GM21390 (cell line): Measurements from ENCODE around the gene CAPZB.

Experiments used
- ATAC-seq: cut with Tn5 transposase; IDR thresholded peaks from one replicate; pipeline ENCODE4 v1.9.1; 2021; ENCODE audit not compliant: unreplicated experiment

The CAPZB gene

DNA sequence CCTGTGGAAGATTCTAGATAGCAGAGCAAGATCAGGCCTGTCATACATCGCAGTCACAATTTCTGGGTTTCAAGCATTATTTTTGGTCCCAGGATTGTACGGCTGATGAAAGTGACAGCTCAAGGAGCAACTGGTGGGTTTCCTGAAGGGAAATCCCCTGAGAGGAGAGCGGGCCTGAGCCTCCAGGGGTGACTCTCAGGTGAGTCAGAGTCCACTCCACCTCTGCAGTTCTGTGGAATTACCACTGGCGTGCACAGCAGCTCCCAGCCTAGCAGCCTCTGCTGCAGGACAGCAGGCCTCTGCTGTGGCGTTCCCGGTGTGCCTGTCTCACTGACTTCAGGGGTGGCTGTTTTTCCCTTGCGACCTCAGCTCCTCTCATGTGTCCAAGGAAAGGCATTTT lies 148.8 kb downstream of the CAPZB start:
- ATAC-seq: no peak

DNA sequence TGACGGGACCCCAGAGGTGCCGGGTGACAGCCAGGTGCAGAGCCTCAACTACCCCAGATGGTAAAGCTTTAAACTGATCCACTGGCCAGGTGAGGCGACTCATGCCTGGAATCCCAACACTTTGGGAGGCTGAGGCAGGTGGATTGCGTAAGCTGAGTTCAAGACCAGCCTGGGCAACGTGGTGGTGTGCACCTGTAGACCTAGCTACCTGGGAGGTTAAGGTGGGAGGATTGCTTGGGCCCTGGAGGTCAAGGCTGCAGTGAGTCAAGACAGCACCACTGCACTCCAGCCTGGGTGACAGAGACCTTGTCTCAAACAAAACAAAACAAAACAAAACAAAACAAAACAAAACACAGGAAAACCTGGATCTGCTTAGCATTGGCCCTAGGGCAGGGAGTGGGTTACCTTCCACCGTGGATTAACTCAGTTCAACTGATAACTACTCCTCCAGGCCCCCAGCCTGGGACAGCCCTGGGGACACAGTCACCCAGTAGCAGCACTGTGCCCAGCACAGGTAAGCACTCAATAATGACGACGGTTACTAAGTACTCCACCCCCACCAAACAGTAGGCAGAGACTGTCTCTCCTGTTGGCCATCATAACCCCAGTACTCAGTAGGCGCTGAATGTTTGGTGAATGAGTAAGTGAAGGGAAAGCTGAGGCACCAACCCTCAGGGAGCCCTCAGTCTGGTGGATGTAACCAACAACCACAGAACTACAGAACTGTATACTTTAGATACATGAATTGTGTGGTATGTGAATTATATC lies 151.6 kb downstream of the CAPZB start:
- no peak for ATAC-seq

DNA sequence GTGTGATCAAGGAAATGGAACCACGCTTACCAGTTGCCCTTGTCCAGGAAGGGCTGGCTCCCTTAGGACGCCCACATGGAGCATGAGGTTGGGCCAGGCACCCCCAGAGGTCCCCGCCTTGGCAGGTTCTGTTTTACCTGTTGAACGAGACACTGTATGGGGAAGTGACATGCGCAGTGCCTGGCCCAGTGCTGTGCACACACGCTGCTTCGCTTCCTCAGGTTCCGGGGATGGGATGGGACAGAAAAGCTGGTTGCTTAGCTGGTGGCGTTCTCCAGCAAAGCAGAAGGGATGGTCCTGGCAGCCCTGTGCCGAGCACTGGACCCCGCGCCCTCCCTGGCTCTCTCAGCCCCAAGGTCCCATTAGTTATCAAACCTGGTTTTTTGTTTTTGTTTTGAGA lies 152.5 kb downstream of the CAPZB start:
- no peak for ATAC-seq

DNA sequence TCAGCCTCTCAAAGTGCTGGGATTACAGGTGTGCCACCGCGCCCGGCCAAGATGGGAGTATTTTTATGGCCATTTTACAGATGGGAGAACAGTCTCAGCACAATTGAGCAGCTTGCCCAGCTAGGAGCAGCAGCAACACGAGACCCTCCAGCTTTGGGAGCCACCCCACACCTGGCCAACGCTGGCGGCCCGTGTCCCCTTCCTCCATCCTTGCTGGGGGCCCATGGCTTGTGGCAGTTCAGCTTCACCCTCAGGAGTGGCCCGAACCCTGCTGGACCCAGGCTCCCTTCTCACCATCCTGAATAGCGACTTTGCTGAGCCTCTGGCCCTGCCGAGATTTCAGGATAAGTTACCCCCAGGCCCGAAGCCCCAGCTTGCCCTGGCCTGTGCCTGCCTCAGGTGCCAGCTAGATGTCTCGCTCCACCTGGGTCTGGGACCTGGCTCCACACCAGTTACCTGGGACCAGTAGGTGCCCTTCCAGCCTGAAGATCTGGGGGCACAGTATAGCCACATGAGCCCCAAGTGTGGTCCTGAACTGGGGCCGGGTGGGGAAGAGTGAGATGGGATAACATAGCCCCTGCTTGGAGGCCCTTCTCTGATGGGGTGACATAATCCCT lies 154.0 kb downstream of the CAPZB start:
- ATAC-seq: no peak

DNA sequence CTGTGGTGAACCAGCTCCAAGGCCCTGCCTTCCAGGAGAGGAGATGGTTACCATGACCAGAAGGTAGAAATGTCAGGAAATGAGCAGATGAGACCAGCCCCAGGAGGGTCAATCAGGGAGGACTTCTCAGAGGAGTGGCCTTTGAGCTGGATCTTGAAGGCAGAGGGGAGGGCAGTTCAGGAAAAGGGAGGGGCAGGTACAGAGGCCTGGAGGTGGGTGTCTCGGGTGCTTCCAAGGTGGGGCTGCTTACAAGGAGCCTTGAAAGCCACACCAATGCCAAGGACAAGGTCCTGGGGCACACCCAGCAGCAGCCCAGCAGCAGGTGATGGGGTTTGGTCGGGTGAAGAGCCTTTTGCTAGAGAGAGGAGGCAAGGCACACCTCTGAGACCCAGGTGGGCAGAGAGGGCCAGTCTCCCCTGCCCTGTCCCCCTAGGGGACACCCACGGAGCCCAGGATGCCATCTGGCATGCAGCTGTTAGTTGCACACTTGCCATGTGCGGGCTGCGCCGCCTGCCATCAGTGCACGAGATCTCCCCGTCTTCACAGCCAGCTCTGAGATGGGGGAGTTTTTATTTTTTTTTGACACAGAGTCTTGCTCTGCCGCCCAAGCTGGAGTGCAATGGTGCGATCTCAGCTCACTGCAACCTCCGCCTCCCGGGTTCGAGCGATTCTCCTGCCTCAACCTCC lies 154.7 kb downstream of the CAPZB start:
- no peak for ATAC-seq

DNA sequence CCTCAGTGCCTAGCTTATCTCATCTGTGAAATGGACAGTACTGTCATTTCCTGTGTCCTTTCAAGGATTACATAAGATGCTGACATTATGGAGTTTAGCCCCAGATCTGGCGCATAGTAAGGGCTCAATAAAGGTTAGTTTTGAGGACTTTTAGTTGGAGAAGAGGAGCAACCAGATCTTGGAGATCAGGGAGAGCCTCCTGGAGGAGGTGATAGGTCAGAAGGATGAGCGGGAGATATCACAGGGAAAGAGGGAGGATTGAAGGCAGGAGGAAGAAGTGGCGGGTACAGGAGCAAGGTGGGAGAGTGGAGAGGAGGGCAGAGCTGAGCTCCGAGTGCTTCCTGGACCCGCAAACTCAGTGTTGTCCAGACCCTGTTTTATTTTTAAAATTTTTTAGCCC lies 155.7 kb downstream of the CAPZB start:
- no peak for ATAC-seq

DNA sequence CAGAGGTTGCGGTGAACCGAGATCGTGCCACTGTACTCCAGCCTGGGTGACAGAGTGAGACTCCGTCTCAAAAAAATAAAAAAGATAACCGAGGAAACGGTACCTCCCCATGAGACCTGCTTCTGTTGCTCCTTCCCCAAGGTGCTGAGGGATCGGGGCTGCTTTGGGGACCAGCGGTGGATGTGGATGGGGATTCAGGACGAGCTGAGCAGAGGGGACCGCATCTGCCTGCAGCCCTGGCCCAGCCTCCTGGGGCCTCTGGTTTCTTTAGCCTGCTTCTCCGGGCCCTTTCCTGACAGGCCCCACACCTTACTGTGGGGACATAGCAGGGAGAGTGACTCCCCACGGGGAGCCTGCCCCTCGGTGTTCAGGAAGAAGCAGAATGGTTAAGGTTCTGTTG lies 156.2 kb downstream of the CAPZB start:
- no peak for ATAC-seq

DNA sequence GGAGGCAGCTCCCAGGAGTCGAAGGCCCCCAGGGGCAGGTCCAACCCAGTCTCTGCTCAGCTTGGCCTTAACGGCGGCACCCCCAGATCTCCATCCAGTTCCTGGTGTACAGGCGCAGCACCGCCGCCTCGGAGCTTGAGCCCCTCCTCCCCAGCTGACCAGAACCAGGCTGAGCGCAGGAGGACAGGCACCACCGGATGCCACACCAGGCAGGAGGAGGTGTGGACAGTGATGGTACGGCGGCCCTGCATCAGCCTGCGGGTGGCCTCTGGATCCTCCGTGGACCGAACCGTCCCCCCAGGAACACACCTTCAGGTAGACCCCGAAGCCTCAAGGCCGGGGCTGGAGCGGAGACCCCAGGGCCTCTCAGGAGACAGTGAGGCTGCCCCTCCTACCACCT lies 156.9 kb downstream of the CAPZB start:
- ATAC-seq: no peak

DNA sequence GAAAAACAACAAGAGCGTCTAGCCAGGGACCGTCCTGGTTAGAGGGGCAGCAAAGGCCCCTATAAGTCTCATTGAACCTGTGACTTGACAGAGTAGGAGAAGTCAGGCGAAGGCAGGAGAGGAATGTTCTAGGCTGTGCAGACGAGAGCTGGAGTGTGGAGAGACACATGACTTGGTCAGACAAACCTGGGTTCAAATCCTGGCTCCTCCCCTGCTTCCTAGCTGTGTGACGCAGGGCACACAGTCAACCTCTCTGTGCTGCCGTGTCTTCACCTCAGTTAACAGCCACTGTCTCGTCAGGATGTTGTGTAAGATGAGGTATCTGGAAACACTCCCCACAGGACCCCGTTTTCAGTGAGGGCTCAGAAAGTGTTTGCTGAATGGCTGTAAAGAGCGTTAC lies 157.6 kb downstream of the CAPZB start:
- no peak for ATAC-seq

DNA sequence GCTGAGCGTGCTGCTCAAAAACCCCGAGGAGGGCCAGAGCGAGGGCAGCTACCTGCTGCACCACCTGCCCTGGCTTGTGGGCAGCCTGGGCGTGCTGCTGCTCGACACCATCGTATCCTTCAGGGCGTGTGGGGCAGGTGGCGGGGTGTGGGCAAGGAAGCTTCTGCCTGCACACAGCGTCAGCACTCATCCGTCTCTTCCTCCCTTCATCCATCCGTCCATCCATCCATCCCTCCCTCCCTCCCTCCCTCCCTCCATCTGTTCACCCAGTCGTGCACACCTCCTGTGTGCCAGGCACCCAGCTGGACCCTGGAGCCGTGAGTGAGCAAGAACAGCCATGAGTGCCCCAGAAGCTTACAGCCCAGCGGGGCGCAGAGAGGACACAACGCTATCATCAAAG lies 158.0 kb downstream of the CAPZB start:
- ATAC-seq: no peak

DNA sequence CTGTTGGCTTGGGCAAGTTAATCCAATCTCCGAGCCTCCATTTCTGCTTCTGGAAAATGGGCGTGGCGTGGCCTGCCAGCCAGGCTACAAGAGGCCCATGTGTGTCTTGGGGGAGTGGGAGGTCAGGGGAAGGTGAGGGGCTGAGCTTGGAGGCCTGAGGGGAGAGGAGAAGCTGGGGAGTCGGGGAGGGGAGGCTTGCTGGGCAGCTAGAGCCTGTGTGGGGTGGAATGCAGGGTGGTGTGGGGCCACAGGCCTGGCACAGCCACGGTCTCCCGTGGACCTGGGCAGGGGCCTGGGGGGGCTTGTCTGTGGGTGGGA lies 158.6 kb downstream of the CAPZB start:
- no peak for ATAC-seq

DNA sequence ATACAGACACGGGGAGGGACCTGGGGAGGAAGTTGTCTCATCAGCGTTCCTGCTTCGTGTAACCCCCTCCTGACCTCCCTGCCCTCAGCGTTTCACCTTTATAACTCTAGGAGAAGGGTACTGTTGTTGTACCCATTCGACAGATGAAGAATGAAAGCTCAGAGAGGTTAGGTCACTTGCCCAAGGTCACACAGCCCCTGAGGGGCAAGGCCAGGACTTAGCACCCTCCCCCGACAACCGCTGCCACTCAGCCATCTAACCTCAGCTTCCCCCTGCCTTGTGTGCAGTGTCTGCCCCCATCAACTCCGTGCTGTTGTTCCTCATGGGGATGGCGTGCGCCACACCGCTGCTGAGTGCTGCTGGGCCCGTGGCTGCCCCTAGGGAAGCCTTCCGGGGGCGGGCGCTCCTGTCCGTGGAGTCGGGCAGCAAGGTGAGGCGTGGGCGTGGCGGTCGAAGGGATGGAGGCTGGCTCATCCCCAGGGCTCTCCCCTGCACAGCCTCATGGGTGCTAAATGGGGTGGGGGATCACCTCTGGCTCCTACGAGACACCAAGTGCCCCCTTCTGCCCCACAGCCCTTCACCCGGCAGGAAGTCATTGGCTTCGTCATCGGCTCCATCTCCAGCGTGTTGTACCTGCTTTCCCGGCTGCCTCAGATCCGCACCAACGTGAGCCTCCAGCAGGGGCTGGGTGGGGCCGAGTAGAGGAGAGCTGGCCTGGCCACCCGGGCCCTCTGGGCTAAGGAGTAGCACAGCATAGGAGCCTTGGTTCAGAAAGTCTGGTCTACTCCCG lies 159.2 kb downstream of the CAPZB start:
- no peak for ATAC-seq

DNA sequence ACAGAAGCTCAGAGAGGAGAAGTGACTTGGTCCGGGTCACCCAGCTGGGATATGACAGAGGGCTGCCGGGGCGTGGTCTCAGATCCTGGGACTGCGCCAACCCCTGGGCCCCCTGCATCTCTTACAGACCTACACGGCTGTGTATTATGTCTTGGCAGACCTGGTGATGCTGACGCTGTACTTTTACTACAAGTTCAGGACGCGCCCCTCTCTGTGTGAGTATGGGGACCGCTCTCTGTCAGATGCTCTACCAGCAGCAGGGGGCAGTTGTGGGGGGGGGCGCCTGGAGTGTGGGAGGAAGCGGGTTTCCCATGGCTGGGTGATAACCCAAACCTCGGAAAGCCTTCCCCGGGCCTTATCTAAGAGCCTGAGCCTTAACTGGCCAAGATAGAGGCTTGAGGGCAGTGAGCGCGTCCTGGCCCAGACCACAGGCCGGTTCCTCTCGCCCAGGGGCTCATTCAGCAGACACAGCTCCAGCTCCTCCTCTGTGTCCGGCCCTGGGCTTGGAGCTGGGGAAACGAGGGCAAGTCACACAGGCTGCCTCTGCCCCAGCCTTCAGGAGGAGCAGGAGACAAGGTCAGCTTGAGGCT lies 159.9 kb downstream of the CAPZB start:
- no peak for ATAC-seq

DNA sequence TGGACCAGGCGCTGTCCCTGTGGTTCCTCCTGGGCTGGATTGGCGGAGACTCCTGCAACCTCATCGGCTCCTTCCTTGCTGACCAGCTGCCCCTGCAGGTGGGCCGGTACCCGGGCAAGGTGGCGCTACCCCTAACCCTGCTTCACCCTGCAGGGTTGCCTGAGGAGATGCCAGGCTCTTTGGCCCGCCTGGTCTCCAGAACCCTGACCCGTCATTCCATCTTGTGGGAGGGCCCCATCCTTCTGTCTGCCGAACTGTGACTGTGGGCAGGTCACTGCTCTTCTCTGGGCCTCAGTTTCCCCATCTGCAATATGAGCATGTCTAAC lies 160.7 kb downstream of the CAPZB start:
- ATAC-seq: no peak

DNA sequence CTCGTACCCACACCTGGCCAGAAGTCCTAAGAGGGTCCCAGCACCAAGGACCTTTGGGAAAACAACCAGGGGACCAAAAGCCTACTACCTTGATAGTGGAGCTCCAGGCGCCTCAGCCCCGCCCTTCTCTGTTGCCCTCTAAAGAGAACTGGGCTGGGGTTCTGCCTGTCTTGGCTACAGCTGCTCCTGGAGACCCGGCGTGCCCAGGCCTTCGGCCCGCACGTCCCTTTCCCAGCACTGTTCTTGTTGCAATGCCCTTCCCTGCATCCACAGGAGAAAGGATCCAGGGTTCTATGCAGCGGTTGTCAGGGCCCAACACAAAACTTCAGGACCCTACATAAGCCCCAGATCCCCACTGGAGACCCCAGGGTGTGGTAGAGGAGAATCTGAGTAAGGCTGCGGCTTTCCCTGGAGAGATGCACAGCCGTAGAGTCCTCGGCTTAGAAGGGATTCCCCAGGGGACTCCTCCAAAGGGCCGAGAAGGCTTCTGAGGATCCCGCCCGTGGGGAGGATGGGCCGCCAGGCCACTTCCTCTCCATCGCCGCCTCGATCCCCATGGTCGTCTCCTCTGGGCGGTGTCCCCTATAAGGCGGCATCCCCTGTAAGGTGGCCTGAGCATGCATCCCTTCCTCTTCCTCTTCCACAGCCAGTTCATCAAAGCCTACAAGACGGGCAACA lies 161.2 kb downstream of the CAPZB start:
- ATAC-seq: no peak

DNA sequence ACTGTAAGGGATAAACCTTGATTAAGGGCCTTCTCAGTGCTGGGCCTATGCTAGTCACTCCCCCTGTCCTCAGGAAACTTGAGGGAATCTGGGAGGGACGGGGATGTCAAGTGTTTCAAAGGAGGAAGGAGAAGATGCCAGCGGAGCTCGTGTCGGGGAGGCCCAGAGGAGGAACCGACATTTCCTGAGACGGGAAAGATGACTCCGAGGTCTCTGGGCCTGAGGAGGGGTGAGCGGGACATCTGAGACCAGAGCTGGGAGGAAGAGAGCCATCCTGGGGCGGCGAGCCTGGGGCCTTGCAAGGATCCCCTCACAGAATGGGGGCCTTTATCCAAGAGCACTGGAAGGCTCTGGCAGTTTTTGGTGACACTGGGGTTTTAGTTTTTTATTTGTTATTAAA lies 162.9 kb downstream of the CAPZB start:
- ATAC-seq: no peak

DNA sequence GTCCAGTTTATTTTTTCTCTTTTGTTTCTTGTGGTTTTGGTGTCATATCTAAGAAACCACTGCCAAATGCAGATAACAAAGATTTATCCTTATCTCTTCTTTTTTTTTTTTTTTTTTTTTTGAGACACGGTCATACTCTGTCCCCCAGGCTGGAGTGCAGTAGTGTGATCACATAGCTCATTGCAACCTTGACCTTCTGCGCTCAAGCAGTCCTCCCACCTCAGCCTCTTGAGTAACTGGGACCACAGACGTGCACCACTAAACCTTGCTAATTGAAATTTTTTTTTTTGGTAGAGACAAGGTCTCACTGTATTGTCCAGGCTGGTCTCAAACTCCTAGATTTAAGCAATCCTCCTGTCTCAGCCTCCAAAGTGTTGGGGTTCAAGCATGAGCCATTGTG lies 164.3 kb downstream of the CAPZB start:
- no peak for ATAC-seq

DNA sequence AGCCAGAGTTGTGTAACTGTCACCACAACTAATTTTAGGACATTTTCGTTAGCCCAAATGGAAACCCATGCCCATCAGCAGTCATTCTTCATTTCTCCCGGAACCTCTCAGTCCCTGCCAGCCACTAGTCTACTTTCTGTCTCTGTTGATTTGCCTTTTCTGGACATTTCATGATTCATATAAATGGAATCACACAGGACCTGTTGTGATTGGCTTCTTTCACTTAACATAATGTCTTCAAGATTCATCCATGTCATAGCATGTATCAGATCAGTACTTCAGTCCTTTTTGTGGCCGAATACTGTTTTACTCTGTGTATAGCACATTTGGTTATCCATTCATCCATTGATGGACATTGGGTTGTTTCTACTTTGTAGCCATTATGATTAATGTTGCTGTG lies 166.1 kb downstream of the CAPZB start:
- ATAC-seq: no peak

DNA sequence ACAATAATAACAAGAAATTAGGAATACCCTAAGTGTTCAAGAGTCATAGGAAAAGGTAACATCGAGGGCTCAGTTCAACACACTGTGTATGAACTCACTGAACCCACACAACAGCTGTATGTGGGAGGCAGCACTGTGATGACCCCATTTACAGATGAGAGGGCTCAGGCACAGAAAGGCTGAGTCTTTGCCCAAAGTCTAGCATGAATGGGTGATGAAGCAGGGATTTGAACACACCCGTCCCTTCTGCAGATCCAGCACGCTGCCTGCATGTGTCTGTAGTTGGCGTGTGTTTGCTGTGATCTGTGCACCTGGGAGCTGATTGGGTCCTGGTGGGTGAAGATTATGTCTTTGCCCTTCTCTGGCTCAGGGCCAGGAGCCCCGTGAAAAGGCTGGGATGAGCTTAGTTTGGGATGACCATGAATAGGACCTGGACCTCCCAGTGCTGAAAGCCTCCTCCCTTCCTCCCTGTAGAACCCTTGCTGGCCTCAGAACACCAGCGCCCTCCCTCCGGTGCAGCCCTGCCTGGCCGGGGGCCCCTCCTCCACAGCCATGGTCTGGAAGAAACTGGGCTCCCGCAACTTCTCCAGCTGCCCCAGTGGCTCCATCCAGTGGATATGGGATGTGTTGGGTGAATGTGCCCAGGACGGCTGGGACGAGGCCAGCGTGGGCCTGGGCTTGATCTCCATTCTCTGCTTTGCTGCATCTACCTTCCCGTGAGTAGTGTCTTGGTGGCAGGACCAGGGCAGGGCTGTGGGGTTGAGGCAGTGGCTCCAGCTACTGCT lies 168.0 kb downstream of the CAPZB start:
- no peak for ATAC-seq
